IMR-90 (cell line): ENCODE data around the gene TSPAN3. TPM values are rescaled to one million over a fixed set of nuclear protein-coding genes. Genes with fewer than 3 reads are reported as not detected.

Source experiments
- ATAC-seq: fragments of 200-7000 bp; cut with Tn5 transposase; 2 replicates; pipeline ENCODE4 v1.9.1; 2020; ENCODE audit warnings: low read depth, mild to moderate bottlenecking, moderate library complexity
- BruUV-seq: library from RNA; stranded (reverse); fragments of 400-500 nt; replicated peaks from 2 replicates; lab custom pipeline; 2021; lab: Mats Ljungman, UMichigan
- CTCF ChIA-PET: fragments of 300-600 bp; formaldehyde crosslinking; extraction: SDS; loops from one replicate; lab custom pipeline; 2021; ENCODE audit warnings: antibody characterized with exemption; lab: Yijun Ruan, JAX
- POLR2A ChIA-PET: fragments of 300-600 bp; sonication (Branson Sonifier 250); formaldehyde crosslinking; loops from one replicate; lab custom pipeline; 2022; ENCODE audit warnings: antibody characterized with exemption; ENCODE audit not compliant: unreplicated experiment; lab: Charles Lee
- DNase-seq: peaks from one replicate; pipeline ENCODE4 v3.0.0; 2013
- H2AFZ ChIP-seq: replicated peaks from 2 replicates; pipeline ENCODE3; 2013; ENCODE audit warnings: low read length, mild to moderate bottlenecking; ENCODE audit not compliant: poor library complexity
- H2AK5ac ChIP-seq: 2 replicates; pipeline ENCODE4 v1.6.1; 2013; ENCODE audit warnings: low read depth, low read length, inconsistent platforms
- H2AK9ac ChIP-seq: replicated peaks from 2 replicates; pipeline ENCODE3; 2013; ENCODE audit warnings: mild to moderate bottlenecking, low read depth, low read length, moderate library complexity; ENCODE audit not compliant: poor library complexity
- H2BK120ac ChIP-seq: 2 replicates; pipeline ENCODE4 v1.6.1; 2013; ENCODE audit warnings: low read depth, low read length, inconsistent platforms
- H2BK15ac ChIP-seq: 3 replicates; pipeline ENCODE4 v1.6.1; 2013; ENCODE audit warnings: low read depth, low read length, inconsistent platforms
- H2BK20ac ChIP-seq: 2 replicates; pipeline ENCODE4 v1.6.1; 2013; ENCODE audit warnings: low read depth, mild to moderate bottlenecking, inconsistent platforms, low read length, moderate library complexity
- H2BK5ac ChIP-seq: 2 replicates; pipeline ENCODE4 v1.6.1; 2013; ENCODE audit warnings: mild to moderate bottlenecking, low read depth, low read length, inconsistent platforms; ENCODE audit not compliant: poor library complexity, severe bottlenecking
- H3K14ac ChIP-seq: replicated peaks from 2 replicates; pipeline ENCODE4 v1.6.1; 2013; ENCODE audit warnings: low read depth, low read length, inconsistent platforms
- H3K18ac ChIP-seq: 2 replicates; pipeline ENCODE4 v1.6.1; 2013; ENCODE audit warnings: low read depth, low read length, control low read depth
- H3K23ac ChIP-seq: 2 replicates; pipeline ENCODE4 v1.6.1; 2013; ENCODE audit warnings: low read depth, low read length, inconsistent platforms
- H3K27ac ChIP-seq: 2 replicates; pipeline ENCODE4 v1.5.1; 2013; ENCODE audit warnings: mild to moderate bottlenecking, control low read depth, low read length; ENCODE audit not compliant: insufficient read depth
- H3K27me3 ChIP-seq: 2 replicates; pipeline ENCODE4 v1.6.1; 2013; ENCODE audit warnings: low read length; ENCODE audit not compliant: control insufficient read depth, insufficient read depth
- H3K36me3 ChIP-seq: 2 replicates; pipeline ENCODE4 v1.6.1; 2013; ENCODE audit warnings: low read length, mixed read lengths; ENCODE audit not compliant: control insufficient read depth, insufficient read depth
- H3K4ac ChIP-seq: 2 replicates; pipeline ENCODE4 v1.6.1; 2013; ENCODE audit warnings: low read depth, low read length, inconsistent platforms
- H3K4me1 ChIP-seq: 2 replicates; pipeline ENCODE4 v1.6.1; 2013; ENCODE audit warnings: low read length, mixed read lengths; ENCODE audit not compliant: control insufficient read depth, insufficient read depth
- H3K4me2 ChIP-seq: 2 replicates; pipeline ENCODE4 v1.6.1; 2013; ENCODE audit warnings: low read depth, mild to moderate bottlenecking, control low read depth, low read length, moderate library complexity
- H3K4me3 ChIP-seq: 2 replicates; pipeline ENCODE4 v1.5.1; 2013; ENCODE audit warnings: low read depth, mild to moderate bottlenecking, control low read depth, low read length, moderate library complexity; ENCODE audit not compliant: insufficient read depth
- H3K56ac ChIP-seq: 2 replicates; pipeline ENCODE4 v1.6.1; 2013; ENCODE audit warnings: low read length, inconsistent platforms; ENCODE audit not compliant: insufficient read depth; ENCODE audit errors: extremely low read depth
- H3K79me1 ChIP-seq, 2 experiments: 2 replicates each; pipeline ENCODE4 v1.6.1; 2013; ENCODE audit warnings: low read length in 2 of 2, inconsistent platforms in 1 of 2, low read depth in 1 of 2
- H3K9ac ChIP-seq: 2 replicates; pipeline ENCODE4 v1.6.1; 2013; ENCODE audit warnings: low read depth, low read length, control low read depth
- H3K9me1 ChIP-seq: 2 replicates; pipeline ENCODE4 v1.6.1; 2013; ENCODE audit warnings: low read length, inconsistent platforms; ENCODE audit not compliant: insufficient read depth
- H3K9me3 ChIP-seq: 2 replicates; pipeline ENCODE4 v1.6.1; 2013; ENCODE audit warnings: low read length; ENCODE audit not compliant: control insufficient read depth, insufficient read depth
- H4K20me1 ChIP-seq: 2 replicates; pipeline ENCODE4 v1.6.1; 2013; ENCODE audit warnings: low read length, inconsistent platforms; ENCODE audit not compliant: insufficient read depth
- H4K5ac ChIP-seq: 2 replicates; pipeline ENCODE4 v1.6.1; 2013; ENCODE audit warnings: mild to moderate bottlenecking, low read depth, low read length, control low read depth
- H4K8ac ChIP-seq, 2 experiments: 2 replicates each; pipeline ENCODE4 v1.6.1; 2013; ENCODE audit warnings: low read depth in 2 of 2, low read length in 2 of 2, control low read depth in 1 of 2, inconsistent platforms in 1 of 2
- H4K91ac ChIP-seq: 2 replicates; pipeline ENCODE4 v1.6.1; 2013; ENCODE audit warnings: low read depth, low read length, inconsistent platforms; ENCODE audit not compliant: insufficient read depth
- BHLHE40 ChIP-seq: fragments of 150-350 bp; IDR thresholded peaks from 2 replicates; pipeline ENCODE4 v1.6.1; 2016; ENCODE audit warnings: mild to moderate bottlenecking, low read depth, low read length
- CEBPB ChIP-seq: IDR thresholded peaks from 2 replicates; pipeline ENCODE4 v1.6.1; 2012; ENCODE audit warnings: low read depth, low read length, improper control_type of control experiment
- CHD1 ChIP-seq: IDR thresholded peaks from 2 replicates; pipeline ENCODE4 v1.6.1; 2012; ENCODE audit warnings: low read depth, low read length, improper control_type of control experiment
- CTCF ChIP-seq: conservative IDR thresholded peaks from 2 replicates; pipeline ENCODE4 v1.5.1; 2012; ENCODE audit warnings: mild to moderate bottlenecking, low read depth, low read length, improper control_type of control experiment
- FOS ChIP-seq: fragments of 150-350 bp; IDR thresholded peaks from 2 replicates; pipeline ENCODE4 v1.6.1; 2016; ENCODE audit warnings: low read depth, low read length
- MAFK ChIP-seq: IDR thresholded peaks from 2 replicates; pipeline ENCODE4 v1.6.1; 2012; ENCODE audit warnings: low read depth, low read length, improper control_type of control experiment
- MAZ ChIP-seq: IDR thresholded peaks from 2 replicates; pipeline ENCODE4 v1.6.1; 2012; ENCODE audit warnings: low read depth, mild to moderate bottlenecking, low read length, improper control_type of control experiment, moderate library complexity, borderline replicate concordance
- MXI1 ChIP-seq: IDR thresholded peaks from 2 replicates; pipeline ENCODE4 v1.6.1; 2012; ENCODE audit warnings: low read depth, mild to moderate bottlenecking, low read length, moderate library complexity, borderline replicate concordance
- NFE2L2 ChIP-seq: fragments of 150-350 bp; IDR thresholded peaks from 2 replicates; pipeline ENCODE4 v1.6.1; 2016; ENCODE audit warnings: low read depth, mild to moderate bottlenecking, low read length
- RAD21 ChIP-seq: IDR thresholded peaks from 2 replicates; pipeline ENCODE4 v1.6.1; 2012; ENCODE audit warnings: low read length, improper control_type of control experiment
- RFX5 ChIP-seq: IDR thresholded peaks from 2 replicates; pipeline ENCODE4 v1.8.0; 2012; ENCODE audit warnings: low read depth, mild to moderate bottlenecking, low read length, moderate library complexity
- USF2 ChIP-seq: fragments of 150-350 bp; IDR thresholded peaks from 2 replicates; pipeline ENCODE4 v1.6.1; 2017; ENCODE audit warnings: mild to moderate bottlenecking, antibody characterized with exemption, low read length, low read depth
- WGBS, 2 experiments: methylation state at CpG; one replicate each; pipeline versions ENCODE4 v1.1.5 to v1.1.7; 2013; ENCODE audit warnings: missing lambda C conversion rate in 2 of 2; ENCODE audit not compliant: insufficient read length in 1 of 2; ENCODE audit errors: extremely low coverage in 2 of 2; 5-methylcytosine and 5-hydroxymethylcytosine counted together
- dilution Hi-C: fragments of 300-500 bp; cut with HindIII; formaldehyde crosslinking; loops from one replicate; pipeline ENCODE4 v1.14.3; 2018; ENCODE audit warnings: low sequenced_read_pairs; ENCODE audit not compliant: unreplicated experiment
- in situ Hi-C: fragments of 300-500 bp; cut with MboI; formaldehyde crosslinking; loops from 3 replicates; pipeline ENCODE4 v1.14.3; 2019; ENCODE audit warnings: low sequenced_read_pairs, inconsistent platforms, mixed read lengths
- intact Hi-C: fragments of 100-400 bp; cut with micrococcal nuclease; formaldehyde crosslinking; loops from 2 replicates; pipeline ENCODE4 v1.10.0; 2022
- polyA plus RNA-seq, 3 experiments: library from polyadenylated mRNA; depleted of rRNA; stranded (reverse); fragments of >200 nt; gene quantifications; 2 replicates each; pipeline ENCODE4 v1.2.3, GENCODE V29; 2012; ENCODE audit warnings: low replicate concordance in 1 of 3
- total RNA-seq: library from RNA; depleted of rRNA; stranded (reverse); fragments of >200 nt; gene quantifications from 2 replicates; pipeline ENCODE4 v1.2.3, GENCODE V29; 2012

TSPAN3 gene
- total and polyA plus RNA-seq, 2 of the 4 experiments (the other 2 are of a cell fraction): 270 to 295 TPM

- TF ChIP-seq MAFK (no peak), FOS (no peak)
These were observed 36.8 kb upstream of the TSPAN3 start (continued) for GRCh38 chr15:77107531-77108355.

DNA sequence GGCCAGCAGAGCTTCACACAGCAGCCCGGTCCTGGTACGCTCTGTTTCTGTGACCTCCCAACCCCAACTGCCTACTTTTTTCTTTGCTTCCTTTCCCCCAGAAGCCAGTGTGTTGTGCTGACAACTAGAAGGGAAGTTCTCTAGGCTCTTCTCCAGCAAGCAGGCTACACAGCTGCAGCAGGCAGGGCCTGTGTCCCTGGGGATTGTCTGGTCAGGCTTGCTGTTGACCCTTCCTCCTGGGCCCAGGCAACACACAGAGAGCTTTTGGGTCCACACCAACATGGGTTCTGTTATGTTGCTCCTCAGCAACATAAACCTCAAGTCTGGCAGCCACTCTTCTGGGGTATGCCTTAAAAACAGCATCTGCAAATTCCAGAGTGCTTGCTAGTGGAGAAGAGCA lies 36.2 kb upstream of the TSPAN3 start:
- Histone ChIP-seq H3K56ac (no peak overlapping the region), H3K4ac (no peak overlapping the region), H2AK9ac (no peak overlapping the region), H3K4me1 (peaks cover 8% of the 10 kb centered on the region), H3K18ac (no peak overlapping the region), H4K91ac (no peak overlapping the region), H3K23ac (no peak overlapping the region), H3K14ac (no peak overlapping the region), H3K27ac (no peak overlapping the region), H2BK20ac (no peak overlapping the region), H3K9ac (no peak overlapping the region), H3K79me1 (peaks cover 3 to 25% of the 10 kb centered on the region in 2 experiments; a peak in 2 of 4 replicates), H3K36me3 (peaks cover 11% of the 10 kb centered on the region; the same call in 1 of the 2 replicates), H4K20me1 (peaks cover 14% of the 10 kb centered on the region), H2BK120ac (no peak overlapping the region), H3K9me3 (no peaks in the 10 kb centered on the region), H3K9me1 (peaks cover 16% of the 10 kb centered on the region), H2BK15ac (no peak overlapping the region), H4K8ac (no peak overlapping the region), H2AK5ac (no peak overlapping the region), H3K27me3 (no peaks in the 10 kb centered on the region), H3K4me3 (no peak overlapping the region), H2BK5ac (no peak overlapping the region), H4K5ac (no peak overlapping the region), H3K4me2 (no peak overlapping the region), H2AFZ (no peak overlapping the region)
- dilution Hi-C loops: no loop called here
- in situ Hi-C loops: no loop called here
- POLR2A ChIA-PET: interaction anchor here (0.6 kb wide), 1 partner anchor 348 kb away, joined by 3 read pairs; no protein-coding TSS in a partner anchor
- intact Hi-C loops: loop anchor here (1.0 to 2.0 kb wide), 2 partner anchors 82 to 389 kb away; no protein-coding TSS in a partner anchor
- DNase-seq (no peak), ATAC-seq (peak; percentile 22)
- WGBS, 2 experiments: no CpG with 5 or more reads among the region's 2 CpGs
- no TSS peak for BruUV-seq
- CTCF ChIA-PET: interaction anchor here (1.2 to 1.7 kb wide), 3 partner anchors 12 to 436 kb away, joined by 3 to 5 read pairs (median 4); no protein-coding TSS in a partner anchor
- TF ChIP-seq RFX5 (no peak), CTCF (no peak), MAZ (no peak), USF2 (no peak), FOS (no peak), CEBPB (no peak), BHLHE40 (no peak), MXI1 (no peak), CHD1 (no peak), MAFK (no peak), RAD21 (no peak), NFE2L2 (no peak)
